GM19043 (cell line): ENCODE measurements around the gene SMIM15.

Experiments used
- ATAC-seq: cut with Tn5 transposase; IDR thresholded peaks from one replicate; pipeline ENCODE4 v1.9.1; 2021; ENCODE audit warnings: low read depth; ENCODE audit not compliant: unreplicated experiment

Gene SMIM15

DNA sequence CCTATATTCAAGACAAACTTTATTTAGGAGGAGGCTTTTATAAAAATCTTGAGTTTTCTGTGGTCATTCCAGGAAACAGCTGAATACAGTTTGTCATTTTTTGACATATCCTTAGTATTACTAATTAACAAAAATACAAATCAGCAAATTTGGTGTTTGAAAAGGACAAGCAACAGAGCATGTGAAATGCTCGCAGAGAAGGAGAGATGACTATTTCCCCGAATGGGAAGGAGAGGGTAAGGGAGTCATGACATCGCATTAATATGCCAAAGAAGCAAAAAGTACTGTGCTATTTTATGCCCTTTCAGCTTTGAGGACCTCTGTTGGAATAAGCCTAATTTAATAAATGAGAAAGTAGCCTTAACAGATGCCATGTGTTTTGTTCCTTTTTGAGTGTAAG is 1.8 kb downstream of the SMIM15 start:
- ATAC-seq: no peak

- no peak for ATAC-seq
These were observed 2.4 kb downstream of the SMIM15 start for GRCh38 chr5:61159836-61160235.

GRCh38 chr5:61159070-61159469 is 3.2 kb downstream of the SMIM15 start:
- ATAC-seq: no peak

DNA sequence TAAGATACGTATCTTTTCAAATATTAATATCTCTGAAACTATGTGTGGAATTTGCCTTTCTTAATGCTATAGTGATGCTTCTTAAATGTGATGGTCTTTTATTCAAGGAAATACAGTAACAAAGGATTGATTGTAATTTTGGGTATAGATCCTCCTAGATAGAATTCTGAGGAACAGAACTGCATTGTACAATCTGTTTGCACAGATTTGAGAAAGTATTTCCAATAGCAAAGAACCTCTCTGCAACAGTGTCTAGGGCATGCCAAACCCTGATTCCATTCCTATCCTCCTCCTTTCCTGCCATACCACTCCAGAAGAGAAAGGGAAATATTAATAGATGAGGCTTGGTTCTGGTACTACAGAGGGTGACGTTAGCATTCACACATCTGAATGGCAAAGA is 10.4 kb downstream of the SMIM15 start:
- no peak for ATAC-seq

GRCh38 chr5:61148515-61148914 is 13.8 kb downstream of the SMIM15 start:
- no peak for ATAC-seq

GRCh38 chr5:61142811-61143210 is 19.5 kb downstream of the SMIM15 start:
- ATAC-seq: no peak

- no peak for ATAC-seq
These were observed 19.9 kb downstream of the SMIM15 start for GRCh38 chr5:61142391-61142790.

GRCh38 chr5:61141801-61142200 is 20.5 kb downstream of the SMIM15 start:
- ATAC-seq: no peak

DNA sequence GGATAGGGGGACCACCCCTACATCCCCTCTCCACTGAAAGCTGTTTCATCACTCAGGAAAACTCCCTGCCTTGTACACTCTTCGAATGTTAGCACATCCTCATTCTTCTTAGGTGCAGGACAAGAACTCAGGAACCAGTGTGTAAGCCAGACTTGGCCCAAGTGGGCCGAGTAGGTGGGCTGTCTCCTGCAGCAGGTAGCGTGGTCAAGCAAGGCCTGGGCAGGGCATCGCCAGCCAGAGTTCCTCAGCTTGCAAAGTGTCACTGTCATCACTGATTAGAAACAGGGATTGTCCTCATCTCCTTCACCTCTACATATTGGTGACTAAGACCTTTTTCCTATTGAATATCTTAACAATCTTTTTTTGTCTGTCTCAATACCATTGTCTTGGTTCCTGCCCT is 22.3 kb downstream of the SMIM15 start:
- no peak for ATAC-seq

GRCh38 chr5:61139094-61139873 is 23.0 kb downstream of the SMIM15 start:
- ATAC-seq: no peak

GRCh38 chr5:61137835-61138234 is 24.4 kb downstream of the SMIM15 start:
- ATAC-seq: no peak

- ATAC-seq: no peak
These were observed 29.7 kb downstream of the SMIM15 start for GRCh38 chr5:61132559-61132958.

DNA sequence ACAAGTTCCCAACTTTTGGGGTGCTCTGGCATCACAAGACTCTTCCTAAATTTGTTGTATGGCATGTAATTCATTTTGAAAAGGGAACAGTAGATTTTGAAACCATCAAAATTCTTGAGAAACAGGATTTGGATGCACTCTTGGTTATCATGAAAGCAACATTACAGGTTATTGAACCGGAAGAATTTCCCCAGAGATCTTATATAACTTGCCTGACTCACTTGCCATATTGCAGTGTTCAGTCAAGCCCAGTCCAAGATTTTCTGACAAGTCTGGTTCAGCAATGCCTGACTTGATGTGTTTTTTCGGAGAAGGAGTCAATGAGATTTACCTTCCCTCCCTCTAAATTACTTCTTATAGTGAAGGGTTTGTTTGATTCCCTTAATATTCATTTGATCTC is 32.0 kb downstream of the SMIM15 start:
- ATAC-seq: no peak

GRCh38 chr5:61123145-61123544 is 39.1 kb downstream of the SMIM15 start:
- no peak for ATAC-seq

DNA sequence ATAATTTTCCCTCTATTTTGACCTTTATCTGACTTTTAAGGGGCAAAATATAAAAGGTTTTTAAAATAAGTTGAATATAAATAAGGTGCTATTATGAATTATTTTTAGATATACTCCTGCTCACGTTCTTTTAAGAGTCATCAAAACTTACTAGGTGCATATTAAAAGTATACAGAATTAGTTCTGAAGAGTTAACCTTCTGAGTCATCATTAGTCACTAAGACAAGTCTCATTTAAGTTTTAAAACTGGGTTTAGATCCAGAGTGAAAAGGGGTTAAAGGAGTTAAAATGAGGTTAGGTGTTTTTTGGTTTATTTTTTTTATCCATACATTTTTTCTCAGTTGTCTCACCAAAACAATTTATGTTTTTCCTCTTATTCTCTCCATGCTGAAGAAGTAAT is 41.7 kb downstream of the SMIM15 start:
- ATAC-seq: no peak

DNA sequence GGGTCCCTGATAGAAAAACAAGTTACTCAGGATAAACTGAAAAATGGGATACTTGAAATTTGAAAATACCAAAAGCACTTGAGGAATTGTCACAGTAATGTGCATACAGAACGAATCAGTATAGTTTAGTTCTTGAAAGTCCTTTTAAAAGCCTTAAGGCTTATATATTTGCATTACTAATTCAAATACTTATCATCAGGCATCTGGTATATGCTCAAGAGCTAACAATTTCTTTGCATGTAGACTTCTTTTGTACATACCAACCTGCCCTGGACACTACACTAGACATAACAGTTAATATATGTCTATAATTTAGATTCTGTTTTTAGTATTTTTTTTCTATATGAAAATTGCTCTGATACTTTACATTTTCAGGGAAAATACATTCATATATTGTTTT is 43.2 kb downstream of the SMIM15 start:
- ATAC-seq: no peak

- no peak for ATAC-seq
These were observed 46.3 kb downstream of the SMIM15 start for GRCh38 chr5:61115968-61116367.

DNA sequence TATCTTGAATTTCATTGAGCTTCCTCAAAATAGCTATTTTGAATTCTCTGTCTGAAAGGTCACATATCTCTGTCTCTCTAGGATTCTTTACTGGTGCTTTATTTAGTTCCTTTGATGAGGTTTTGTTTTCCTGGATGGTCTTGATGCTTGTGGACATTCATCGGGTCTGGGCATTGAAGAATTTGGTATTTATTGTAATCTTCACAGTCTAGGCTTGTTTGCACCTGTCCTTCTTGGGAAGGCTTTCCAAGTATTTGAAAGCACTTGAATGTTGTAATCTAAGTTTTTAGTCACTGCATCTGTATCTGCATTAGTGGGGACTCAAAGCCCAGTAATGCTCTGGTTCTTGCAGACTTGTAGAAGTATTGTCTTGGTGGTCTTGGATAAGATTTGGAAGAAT is 47.8 kb downstream of the SMIM15 start:
- no peak for ATAC-seq
